Left renal cortex interstitium (tissue), 4 donors: ENCODE data around the gene ARRB1. TPM values are rescaled to one million over a fixed set of nuclear protein-coding genes. Genes with fewer than 3 reads are reported as not detected.
"Not testable (repeated sequence)": the region's sequence is repeated elsewhere in the genome, so short reads cannot be mapped to it uniquely, and the experiment has no call there.

Experiments
- DNase-seq, 4 donors: peaks; one replicate each; pipeline ENCODE4 v3.0.0-alpha.2; 2013; ENCODE audit warnings: low read depth in 4 of 4, low spot score in 2 of 4, missing footprints in 1 of 4
- polyA plus RNA-seq, 4 donors: library from polyadenylated mRNA; unstranded; fragments of 120-200 nt; gene quantifications; one replicate each; pipeline ENCODE4 v1.2.1, GENCODE V29; 2013; ENCODE audit not compliant: insufficient read length in 4 of 4

Gene ARRB1
- polyA plus RNA-seq, 4 donors, result 22.7 to 27.6 (median 25.1) TPM

DNA sequence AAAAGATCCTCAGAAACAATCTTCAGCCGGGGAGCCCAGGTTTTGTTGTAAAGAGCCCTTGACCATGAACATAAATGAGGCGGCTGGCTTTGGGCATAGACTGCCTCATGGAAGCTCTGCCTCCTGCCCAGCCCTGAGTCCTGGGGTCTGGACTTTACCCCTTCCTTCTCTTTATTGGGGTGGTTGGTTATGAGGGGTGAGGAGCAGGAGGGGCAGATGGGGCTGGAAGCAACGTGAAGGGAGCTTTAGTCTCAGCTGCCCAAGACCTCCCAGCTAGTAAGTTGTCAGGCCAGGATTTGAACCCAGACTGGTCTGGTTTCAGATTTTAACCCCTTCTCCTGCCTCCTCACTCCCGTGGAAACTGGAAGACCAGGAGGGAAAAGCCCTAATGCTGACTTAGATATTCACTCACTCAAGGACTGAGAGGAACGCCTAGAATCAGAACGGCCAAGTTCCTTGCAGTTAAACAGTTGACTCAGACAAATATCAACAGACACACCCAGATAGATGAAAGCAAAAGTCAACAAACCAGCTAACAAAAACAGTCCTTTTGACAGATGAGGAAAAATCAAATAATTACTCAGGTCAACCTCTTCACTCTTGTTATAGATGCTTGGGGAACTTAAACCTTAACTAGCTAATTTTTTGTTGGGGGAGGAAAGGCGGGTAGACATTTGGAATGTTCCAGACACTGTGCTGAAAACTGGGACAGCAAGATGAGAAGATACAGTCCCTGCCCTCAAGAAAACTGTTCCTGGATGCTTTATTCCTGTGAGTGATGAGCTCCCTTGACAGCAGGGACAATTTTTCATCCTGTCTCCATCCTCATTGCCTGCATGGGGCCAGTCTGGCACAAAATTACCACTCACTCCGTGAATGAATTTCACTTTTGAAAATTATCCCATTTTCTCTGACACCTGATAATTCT, 20.8 kb upstream of the ARRB1 start:
- no peak for DNase-seq

DNA sequence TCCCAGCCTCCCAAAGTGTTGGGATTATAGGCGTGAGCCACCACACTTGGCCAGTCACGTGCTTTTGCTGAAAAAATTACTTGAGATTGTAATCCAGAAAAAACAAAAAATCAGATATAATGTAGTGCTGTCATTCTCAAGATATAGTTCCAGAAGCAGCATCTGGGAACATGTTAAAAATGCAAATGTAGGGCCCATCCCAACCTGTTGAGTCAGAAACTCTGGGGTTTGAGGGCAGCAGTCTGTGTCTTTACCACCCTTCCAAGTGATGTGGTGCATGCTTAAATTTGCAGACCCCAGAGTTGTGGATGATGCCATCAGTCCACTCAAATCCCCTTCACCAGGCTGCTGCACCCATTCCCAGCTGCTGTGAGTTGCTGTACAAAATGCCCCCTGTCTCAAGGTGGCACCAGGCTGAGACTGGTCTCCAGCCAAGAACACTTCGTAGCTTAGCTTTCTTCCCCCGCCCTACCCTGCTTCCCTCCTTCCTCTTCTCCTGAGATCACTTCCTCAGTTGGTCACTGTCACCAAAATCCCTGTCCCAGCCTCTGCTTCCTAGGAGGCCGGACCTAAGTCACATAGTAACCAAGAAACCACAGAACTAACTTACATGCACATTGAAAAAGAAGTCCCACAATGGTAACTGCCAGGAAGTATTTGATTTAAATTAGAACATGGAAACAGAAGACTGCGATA, 18.2 kb upstream of the ARRB1 start:
- no peak for DNase-seq

DNA sequence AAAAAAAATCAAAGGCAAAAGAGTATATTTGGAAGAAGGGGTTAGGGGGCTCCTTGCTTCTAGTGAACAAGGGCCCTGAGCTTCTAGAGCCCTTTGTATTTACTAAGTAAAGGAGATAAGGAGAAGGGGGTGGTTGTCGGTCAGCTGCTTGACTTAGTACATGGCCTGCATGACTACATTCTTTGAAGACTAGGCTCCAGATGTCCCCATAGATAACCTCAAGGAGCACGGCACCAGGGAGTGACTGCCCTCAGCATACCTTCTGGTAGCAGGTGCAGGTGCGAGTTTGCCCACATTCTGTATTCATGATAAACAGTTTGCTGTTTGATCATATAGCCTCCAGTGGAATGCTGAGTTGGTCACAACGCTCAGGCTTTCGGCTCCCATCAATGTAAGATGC, 15.4 kb upstream of the ARRB1 start:
- not testable (repeated sequence) for DNase-seq

DNA sequence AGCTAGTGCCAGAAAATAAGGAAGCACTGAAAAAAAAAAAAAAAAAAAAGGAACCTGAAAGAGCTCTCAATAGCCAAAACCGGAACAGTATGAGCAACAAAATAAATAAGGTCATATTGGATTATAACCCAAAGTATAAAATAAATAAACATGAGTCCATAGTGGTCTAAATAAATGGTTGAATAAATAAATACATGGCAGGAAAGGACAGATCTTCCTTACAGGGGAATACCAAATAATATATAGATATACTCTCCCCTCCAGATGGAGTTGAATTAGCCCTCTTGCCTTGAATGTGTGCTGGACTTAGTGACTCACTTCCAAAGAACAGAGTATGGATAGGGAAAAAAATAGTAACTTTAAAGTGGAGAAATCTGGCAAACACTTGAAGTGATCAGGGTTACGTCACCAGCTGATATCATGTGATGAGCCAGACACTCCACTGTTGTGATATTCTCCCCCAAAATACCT, 14.3 kb upstream of the ARRB1 start:
- no peak for DNase-seq

DNA sequence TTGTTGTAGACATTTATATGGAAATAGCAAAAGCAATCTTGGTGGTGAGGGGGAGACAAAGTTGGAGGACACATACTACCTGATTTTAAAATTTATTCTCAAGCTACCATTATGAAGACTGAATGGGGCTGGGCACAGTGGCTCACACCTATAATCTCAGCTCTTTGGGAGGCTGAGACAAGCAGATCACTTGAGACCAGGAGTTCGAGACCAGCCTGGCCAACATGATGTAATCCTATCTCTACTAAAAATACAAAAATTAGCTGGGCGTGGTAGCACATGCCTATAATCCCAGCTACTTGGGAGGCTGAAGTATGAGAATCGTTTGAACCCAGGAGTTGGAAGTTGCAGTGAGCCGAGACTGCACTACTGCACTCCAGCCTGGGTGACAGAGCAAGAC, 10.8 kb upstream of the ARRB1 start:
- DNase-seq, result not testable (repeated sequence)

DNA sequence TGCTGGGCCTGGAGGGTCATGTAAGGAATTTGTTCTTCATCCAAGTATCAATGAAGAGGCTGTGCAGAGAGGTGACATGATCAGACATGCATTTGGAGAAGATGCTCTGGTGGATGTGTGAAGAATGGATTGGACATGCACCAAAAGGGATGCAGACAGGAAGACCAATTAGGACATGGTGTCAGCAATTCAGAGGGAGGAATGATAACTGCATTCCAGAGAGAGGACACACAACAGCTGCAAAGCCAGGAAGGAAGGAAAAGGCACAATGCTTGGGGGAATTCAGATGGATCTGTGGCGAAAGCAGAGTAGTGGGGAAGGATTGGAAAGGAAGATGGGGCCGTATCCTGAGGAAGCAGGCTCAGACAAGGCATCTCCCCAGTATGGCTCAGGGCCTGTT, 5.2 kb upstream of the ARRB1 start:
- DNase-seq, result no peak

DNA sequence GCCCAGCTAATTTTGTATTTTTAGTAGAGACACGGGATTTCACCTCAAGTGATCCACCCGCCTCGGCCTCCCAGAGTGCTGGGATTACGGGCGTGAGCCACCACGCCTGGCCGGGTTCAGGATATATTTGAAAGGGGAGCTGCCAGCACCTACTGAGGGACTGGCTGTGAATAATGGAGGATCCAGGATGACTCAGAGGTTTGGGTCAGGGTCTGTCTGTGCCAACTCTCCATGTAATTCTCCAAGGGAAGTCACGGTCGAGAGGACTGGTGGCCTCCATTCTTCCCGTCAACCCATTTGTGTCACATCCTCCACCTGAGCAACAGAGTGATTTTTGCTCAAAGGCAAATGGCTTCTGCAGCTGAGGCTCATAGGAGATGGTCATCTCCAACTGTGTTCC, 3.6 kb upstream of the ARRB1 start:
- no peak for DNase-seq

DNA sequence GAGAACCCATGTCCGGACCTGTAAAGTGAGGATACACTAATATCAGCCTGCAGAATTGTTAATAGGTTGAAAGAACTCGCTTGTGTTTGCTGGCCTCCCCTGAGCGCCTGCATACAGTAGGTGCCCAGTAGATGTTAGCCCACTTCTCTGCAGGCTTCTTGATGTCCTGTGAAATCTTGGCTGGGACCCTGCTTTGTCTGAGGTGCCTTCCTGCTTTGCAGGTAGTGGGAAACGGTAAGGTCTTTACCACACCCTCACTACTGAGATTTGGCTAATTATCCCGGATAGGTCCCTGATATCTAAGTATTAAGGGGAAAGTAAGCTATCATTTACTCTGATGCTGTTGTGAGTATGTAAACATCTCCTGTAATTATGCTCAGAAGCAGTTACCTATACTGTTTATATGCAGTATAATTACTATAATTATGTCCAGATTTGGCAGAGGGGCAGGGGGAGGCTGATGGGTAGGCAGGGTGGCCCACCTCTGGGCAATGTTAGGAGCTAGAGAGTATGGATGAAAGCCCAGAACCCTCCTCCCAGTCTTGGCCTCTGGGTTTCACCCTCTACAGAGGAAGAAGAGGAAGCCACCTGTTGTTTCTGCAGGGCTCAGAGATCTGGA, 1.2 kb upstream of the ARRB1 start:
- DNase-seq, result no peak

DNA sequence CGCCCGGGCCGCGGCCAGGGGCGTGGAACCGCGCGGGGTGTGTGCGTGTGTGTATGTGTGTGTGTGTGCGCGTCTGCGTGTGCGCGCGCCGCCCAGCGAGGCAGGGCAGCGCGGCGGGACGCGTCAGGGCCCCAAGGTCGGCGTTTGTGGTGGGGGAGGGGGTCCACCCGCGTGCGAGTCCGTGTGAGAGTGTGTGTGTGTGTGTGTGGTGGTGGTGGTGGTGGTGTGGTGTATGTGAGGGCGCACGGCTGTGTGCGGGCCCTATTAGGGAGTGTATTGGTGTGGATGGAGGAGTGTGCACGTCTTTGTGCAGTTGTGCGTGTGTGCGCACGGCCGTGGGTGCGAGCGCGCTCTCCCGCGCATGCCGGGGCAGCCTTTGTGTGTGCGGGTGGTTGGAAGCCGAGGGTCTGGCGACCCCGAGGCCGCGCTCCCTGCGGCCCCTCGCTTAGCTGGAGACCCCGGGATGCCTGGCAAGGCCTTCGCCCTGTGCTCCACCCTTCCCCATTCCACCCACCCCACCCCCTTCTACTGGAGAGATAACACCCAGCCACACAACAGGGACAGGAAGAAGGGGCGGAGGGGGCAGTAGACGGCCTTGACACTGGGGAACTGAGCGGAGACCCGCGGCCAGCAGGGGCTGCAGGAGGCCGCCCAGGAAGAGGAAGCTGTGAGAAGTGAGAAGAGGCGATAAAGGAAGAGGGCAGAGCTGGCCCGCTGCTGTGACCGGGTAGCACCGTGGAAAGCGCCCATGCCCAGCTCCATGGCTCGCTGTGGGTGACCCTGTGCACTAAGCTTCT, 528 bp upstream of the ARRB1 start:
- DNase-seq, result no peak

DNA sequence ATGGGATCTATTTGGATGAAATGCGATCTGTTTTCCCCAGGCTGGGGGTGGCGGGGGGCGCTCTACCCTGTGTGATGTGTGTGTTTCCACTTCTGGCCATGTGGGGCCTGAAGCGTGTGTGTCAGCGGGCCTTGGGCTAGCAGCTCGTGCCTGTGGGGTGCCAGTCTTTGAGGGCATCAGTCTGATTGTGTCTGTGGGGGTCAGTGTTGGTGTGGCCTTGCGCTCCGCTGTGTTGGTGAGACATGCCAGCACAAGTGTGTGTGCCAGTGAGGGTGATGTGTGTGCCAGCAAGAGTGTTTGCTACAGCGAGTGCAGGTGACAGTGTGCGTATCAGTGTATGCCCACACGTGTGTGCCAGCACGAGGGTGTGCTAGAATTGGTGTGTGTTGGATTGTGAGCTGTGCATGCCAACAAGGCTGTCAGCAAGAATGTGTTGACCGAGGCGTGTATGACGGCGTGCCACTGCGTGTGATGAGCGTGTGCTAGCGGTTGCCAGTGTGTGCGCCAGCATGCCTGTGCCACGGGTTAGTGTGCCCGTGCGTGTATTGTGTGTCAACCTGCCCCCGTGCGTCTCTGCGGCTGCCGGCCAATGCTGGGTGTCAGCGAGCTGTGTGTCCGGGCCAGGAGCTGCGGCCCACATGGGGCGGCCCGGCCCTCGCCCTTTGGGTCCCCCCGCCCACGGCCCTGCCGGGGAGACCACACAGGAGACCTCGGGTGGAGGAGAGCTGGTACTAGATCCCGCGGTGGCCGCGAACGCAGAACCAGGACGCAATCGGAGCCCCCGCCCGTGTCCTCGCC, 519 bp downstream of the ARRB1 start:
- no peak for DNase-seq

DNA sequence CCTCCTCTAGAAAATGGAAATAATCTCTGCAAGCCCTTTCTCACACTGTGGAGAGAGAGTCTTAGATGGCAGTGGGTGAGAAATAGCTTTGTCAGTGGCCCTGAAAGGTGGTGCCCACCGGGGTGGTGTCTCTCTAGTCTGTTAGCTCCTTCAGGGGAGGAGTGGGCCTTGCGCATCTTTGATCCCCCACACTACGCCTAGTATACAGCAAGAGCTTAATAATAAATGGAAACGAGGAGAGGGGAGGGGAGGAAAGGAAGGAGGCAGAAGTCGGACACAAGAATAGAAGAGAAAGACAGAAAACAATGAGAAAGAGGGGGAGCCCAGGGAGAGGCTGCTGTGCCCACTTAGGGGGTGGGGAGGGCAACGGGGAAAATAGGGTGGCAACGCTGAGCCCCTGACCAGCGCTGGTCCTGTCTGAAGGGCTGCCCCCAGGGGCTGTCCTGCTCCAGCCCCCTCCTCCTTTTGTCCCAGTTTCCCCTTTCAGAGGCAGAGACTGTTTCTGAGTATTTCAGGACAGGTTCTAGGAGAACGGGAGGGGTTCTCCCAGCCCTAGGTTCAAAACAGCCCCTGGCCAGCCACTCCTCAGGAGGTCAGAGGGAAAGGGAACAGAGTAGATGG, 1.2 kb downstream of the ARRB1 start:
- DNase-seq, result no peak

DNA sequence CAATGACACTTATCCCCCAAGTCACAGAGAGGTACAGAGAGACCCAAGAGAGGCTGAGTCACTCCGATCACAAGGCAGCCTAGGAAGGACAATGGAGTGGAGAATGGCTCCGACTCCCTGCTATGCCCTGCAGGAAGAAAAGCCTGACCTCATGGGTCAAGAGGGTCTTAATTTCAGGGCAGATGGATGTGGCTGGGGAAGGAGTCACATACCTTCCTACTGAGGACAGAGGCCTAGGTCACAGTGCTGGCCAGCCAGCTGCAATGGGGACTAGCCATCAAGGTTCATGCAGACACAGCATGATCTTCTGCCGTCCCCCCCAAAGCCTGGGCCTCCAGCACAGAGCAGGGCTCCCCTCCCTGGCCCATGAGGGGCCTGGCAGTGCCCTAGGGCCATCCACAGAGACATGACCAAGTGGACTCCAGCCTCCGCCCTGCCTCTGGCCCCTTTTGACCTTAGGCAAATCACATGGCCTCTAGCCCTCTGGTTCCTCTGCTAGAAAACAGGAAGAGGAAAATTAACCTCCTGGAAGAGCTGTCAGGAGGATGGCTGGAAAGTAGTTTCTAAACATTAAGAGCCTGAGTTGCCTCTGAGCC, 1.8 kb downstream of the ARRB1 start:
- no peak for DNase-seq

DNA sequence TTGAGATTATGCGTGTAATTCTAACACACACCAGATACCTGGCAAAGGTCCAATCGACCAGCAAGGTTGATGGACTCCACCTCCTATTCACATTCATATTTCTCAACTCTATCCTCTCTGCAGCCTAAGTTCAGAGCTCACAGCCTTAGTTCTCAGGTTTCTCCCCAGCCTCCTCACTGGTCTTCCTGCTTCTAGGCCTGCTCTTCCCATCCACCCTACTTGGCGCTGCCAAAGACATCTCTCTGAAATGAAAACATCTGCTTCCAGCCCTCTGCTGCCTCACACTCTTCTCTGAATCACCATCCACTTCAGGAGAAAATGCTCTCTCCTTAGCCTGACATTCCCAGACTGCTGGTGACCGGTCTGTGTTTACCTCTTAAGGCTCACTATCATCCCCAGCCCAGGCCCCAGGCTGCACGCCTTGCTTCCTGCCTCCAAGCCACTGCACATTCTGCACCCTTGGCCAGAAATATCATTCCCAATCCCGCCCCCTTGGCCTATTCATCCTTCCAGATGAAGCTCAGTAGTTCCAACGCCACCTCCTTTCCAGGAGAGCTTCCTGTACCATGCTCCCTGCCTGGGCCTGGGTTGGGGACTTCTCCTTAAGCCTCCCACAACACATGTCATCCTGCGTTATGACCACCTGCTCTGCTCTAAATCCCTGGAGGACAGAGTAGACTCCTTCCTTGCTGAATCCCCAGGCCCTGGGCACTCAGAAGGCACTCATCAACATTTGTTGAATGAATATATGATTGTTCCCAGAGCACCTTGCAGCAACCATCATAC, 3.5 kb downstream of the ARRB1 start:
- DNase-seq, result no peak

DNA sequence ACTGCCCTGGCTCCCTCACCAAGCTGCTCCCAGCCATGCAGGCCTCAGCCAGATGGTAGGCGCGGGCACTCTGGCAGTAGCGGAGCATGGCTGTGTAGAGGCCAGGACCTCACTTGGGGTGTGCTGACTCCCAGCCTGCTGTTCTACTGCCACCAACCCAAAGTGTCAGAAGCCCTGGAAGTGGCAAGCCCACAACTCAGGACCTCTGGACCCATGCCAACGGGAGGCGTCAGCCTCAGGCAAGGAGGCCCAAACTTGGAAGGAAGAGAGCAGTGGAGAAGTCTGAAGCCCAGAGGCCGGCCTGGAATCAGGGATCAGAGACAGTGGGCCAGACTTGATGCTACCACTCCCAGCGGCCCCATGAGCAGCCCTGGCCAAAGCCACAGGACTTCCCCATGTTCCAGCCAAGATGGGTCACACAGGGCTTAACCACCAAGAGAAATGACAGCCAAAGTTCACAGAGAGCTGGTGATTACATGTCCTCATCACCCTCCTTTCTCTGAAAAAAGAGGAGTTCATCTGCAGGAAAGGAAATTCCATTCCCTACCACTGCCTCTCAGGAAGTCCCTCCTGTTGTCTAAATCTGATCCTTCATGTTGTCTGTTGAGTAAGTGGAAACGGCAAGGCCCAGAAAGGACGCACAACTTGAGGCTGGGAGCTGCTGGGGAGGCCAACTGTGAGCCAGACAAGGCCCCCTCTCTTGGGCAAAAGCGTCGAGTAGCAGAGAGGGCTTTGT, 4.4 kb downstream of the ARRB1 start:
- DNase-seq, result no peak

DNA sequence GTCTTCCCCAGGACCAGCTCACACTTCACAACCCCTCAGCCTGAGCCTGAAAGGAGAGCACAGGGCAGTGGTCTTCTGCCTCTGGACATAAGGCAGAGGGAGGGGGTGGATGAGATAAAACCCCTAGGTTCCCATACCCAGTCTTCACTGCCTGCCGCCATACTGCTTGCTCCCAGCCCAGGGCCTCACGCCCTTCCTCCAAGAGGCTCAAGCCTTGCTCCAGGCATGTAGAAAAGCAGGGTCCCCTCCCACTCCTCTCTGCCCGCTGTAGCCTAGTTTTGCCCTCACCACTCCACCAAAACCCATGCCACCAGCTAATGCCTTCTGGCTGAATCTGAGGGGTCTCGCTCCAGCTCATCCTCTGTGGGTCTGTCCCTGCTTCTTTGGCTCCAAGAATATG, 5.2 kb downstream of the ARRB1 start:
- no peak for DNase-seq

DNA sequence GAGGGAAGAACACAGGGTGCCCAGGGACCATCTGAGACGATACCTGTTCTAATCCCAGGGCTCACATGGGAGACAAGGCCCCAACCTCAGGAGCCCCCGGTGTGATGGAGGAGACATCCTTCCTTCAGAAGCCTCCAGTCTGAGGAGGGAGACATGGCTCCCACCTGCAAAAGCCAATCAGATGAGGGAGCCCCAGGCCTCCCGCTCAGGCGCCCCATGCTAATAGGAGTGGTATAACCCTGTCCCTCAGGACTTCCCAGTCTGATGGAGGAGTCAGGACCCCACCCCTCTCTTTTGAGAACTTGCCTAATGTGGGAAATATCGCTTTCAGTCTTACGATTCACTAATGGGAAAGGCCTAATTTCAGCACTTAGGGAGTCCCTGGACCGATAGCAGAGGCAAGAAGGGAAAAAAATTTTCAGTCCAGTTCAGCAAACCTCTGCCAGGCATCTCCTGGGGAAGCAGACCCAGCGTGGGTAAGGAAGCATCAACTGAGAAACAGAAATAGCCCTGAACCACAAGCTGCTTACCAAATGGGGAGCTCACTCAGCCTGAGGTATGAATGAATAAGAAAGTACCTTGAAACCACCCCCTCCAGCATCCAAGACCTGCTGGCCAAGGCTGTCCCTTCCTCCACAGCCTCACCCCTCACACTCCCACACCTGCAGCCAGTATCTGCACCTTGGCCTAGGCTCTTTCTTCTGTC, 5.9 kb downstream of the ARRB1 start:
- no peak for DNase-seq
